Glomerular endothelial cell (primary cell): Measurements from ENCODE around the gene CNEP1R1. TPM values are rescaled to one million over a fixed set of nuclear protein-coding genes. Genes with fewer than 3 reads are reported as not detected.

Experiments
- DNase-seq: peaks from one replicate; pipeline ENCODE4 v3.0.0-alpha.2; 2011; ENCODE audit warnings: low read depth, low spot score; ENCODE audit errors: extremely low read depth
- total RNA-seq: library from RNA; depleted of rRNA; stranded (reverse); fragments of >200 nt; gene quantifications from 2 replicates; pipeline ENCODE4 v1.2.3, GENCODE V29; 2015

The CNEP1R1 gene
- total RNA-seq, 1 donor from 2014 or later: 16.2 TPM

DNA sequence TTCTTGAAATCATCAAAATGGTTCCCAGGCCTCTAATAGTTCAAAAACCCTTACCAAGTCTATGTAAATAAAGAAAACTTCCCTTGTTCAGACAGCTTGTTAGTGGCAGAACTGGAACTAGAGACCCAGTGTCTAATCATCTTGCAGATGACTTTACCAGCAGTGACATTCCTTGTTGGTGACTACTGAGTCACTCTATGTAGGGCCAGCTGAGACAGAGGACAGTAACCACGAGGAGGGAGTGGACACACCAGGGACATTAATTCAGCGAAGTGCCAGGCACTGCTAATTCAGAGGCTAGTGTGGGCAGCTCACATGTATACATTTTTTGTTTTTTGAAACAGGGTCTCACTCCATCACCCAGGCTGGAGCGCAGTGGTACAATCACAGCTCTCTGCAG, 34.6 kb downstream of the CNEP1R1 start:
- no peak for DNase-seq

DNA sequence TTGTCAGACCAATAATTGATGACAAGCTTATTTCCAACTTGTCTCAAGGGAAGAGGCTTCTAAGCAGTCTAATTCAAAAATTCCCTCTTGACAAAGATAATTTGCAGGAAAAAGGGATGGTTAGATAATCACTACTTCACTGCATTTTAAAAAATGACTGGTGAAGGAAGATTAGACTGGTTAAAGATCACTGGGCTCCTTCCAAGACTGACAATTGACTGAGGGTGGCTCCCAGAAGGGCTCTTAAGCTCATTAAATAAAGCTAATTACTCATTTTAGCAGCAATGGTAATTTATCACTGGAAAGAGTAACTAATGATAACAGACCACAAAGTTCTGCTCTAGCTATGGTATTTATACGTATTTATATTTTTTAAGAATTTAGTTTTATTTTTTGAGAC, 36.3 kb downstream of the CNEP1R1 start:
- no peak for DNase-seq

DNA sequence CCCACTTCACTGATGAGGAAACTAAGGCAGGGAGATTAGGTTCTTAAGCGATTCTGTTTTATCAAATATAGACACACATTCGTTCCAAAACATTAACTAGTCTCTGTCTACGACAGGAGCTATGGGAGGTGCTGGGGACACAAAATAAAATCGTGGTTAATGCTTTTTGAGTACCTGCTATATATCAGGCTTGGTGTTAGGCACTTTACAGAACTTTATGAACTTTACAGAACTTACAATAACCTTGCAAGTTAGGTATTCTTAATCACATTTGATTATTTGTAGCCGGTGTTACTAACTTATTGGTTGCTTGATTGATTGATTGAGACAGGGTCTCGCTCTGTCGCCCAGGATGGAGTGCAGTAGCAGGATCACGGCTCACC, 40.2 kb downstream of the CNEP1R1 start:
- DNase-seq: no peak

DNA sequence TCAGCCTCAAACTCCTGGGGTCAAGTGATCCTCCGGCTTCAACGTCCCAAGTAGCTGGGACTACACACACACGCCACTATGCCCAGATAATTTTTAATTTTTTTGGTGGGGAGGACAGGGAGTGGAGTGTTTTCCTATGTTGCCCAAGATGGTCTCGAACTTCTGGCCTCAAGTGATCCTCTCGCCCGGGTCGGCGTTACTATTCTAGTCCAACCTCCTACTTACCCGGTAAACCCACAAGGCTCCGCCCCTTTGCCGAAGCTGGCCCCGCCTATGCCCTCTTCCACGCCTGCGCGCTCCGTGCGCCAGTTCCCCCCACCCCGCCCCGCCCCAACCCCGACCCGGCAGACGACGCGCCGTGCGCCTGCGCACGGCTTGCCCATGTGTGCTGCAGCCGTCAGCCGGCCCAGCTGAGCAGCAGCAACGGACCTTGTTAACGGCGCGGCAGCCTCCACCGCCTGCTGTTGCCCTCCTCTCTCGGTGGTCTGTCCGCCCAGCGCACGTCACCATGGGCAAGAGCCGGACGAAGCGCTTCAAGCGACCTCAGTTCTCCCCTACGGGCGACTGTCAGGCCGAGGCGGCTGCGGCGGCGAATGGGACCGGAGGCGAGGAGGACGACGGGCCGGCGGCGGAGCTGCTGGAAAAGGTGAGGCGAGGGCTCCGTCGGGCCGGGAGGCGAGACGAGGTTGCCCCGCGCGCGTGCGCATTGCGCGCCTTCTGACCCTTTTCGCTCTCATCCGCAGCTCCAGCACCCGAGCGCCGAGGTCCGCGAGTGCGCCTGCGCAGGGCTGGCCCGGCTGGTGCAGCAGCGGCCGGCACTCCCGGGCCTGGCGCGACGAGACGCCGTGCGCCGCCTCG, 40.8 kb downstream of the CNEP1R1 start, which contains the start of gene HEATR3:
Gene HEATR3 (plus strand): TSS at position 347 of the 858 bp plus-strand sequence. CDS start 162 bp downstream, at position 509.
- DNase-seq: peak; percentile 14

GRCh38 chr16:50066482-50067289, 41.7 kb downstream of the CNEP1R1 start:
- DNase-seq: no peak

GRCh38 chr16:50067290-50067853, 42.3 kb downstream of the CNEP1R1 start:
- DNase-seq: peak; percentile 27

DNA sequence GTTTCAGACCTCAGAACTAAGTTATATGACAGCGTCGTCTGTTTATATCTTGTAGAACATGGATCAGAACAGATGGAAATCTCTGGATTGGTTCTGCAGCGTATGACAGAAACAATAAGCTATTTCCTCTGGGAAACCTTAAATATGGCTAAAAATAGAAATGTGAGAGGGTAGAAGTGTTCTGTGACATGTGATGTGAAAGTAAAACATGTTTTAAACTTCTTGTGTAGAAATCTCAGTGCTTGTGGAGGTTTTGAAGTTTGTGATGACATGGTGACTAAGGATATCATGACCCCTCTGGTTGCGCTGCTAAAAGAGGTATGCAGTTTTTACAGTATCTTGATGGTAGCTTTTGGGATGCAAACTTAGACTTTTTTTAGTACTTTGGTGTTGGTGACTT, 43.5 kb downstream of the CNEP1R1 start:
- no peak for DNase-seq

- DNase-seq: no peak
Observed at GRCh38 chr16:50069060-50069459, 44.0 kb downstream of the CNEP1R1 start.

GRCh38 chr16:50071075-50071671, 46.1 kb downstream of the CNEP1R1 start:
- no peak for DNase-seq

GRCh38 chr16:50072730-50073129, 47.7 kb downstream of the CNEP1R1 start:
- DNase-seq: no peak

GRCh38 chr16:50079397-50080140, 54.5 kb downstream of the CNEP1R1 start:
- DNase-seq: no peak

DNA sequence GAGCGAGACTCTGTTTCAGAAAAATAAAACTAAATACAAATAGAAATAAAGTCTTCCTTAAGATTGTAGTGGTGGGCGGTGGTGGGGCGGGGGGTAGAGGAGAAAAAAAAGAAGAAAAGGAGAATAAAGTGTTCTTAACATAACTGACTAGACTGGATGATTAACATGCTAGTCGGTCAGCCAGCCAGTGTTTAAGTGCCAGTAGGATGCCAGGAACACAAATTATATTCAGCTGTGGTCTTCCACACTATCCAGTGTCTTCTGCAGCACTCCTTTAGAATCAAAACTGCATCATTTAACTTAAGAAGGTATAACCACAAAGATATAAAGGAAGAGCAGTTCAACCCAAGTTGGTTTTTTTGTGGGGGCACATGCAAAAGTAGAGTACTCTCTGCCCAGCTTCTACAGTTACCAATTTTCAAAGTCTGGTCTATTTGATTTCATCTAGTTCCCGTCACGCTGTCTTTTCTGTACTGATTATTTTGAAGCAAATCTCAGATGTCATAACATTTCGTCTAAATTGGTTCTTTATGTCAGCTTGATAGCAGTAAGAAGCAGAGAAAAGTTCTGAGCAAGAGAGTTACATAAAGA, 56.5 kb downstream of the CNEP1R1 start:
- no peak for DNase-seq

DNA sequence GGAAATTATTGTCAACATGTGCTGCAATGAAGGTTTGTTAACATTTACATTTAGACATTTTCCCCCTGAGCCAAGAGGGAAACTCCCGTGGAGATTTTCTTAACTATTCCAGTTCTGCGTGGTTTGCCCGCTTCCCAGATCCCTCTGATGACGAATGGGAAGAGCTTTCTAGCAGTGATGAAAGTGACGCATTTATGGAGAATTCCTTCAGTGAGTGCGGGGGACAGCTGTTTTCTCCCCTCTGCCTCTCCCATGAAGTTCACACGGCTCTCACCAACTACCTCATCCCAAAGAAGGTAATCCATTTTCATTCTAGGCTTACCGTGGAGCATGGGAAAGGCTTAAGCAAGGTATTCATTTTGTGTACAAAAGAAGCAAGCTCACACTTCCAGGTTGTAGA, 59.0 kb downstream of the CNEP1R1 start:
- no peak for DNase-seq

- DNase-seq: no peak
Observed at GRCh38 chr16:50086176-50086575, 61.2 kb downstream of the CNEP1R1 start.

Other genes starting within 250 kb of the CNEP1R1 start
- 1.8 and 3.4 TPM in 2 replicates for gene ZNF423, start 169.1 kb upstream of the CNEP1R1 start, total RNA-seq
- gene HEATR3, start 40.7 kb downstream of the CNEP1R1 start, total RNA-seq: 15.1 and 17.3 TPM in 2 replicates
- gene TENT4B, start 128.1 kb downstream of the CNEP1R1 start, total RNA-seq: 6.1 and 10.0 TPM in 2 replicates
- 15.2 and 24.3 TPM in 2 replicates for gene ADCY7, start 241.3 kb downstream of the CNEP1R1 start, total RNA-seq